ENCODE results near the gene MLLT3. TPM values are rescaled to one million over a fixed set of nuclear protein-coding genes. Genes with fewer than 3 reads are reported as not detected.
A peak's percentile ranks its signal among the peaks of the same experiment; 100 is the strongest.

Gene MLLT3
- total RNA-seq, 1 donor from 2014 or later, result 26.5 TPM

- H3K36me3 Mint-ChIP-seq (ENCODE audit: low read depth), result peaks cover 12% of the 10 kb centered on the region
- DNase-seq, result peak; percentile 69
- no peaks in the 10 kb centered on the region for H3K27me3 Mint-ChIP-seq
- peaks cover 7% of the 10 kb centered on the region for H3K9me3 Mint-ChIP-seq
- H3K4me3 Mint-ChIP-seq, result peak overlapping the region; percentile 57
- peak overlapping the region; percentile 82 for H3K27ac Mint-ChIP-seq
- intact Hi-C loops (cut with micrococcal nuclease), result loop anchor here (1.0 to 10.0 kb wide), 10 partner anchors 9 to 626 kb away; partner anchors contain the start of genes HACD4 and MLLT3
- H3K4me1 Mint-ChIP-seq, result peaks cover 67% of the 10 kb centered on the region
Measured at GRCh38 chr9:20552874-20553557, 69.3 kb downstream of the MLLT3 start.

GRCh38 chr9:20551835-20552234 is 70.5 kb downstream of the MLLT3 start:
- H3K27ac Mint-ChIP-seq, result peak overlapping the region; percentile 36
- peaks cover 12% of the 10 kb centered on the region for H3K36me3 Mint-ChIP-seq (ENCODE audit: low read depth)
- no peaks in the 10 kb centered on the region for H3K27me3 Mint-ChIP-seq
- intact Hi-C loops (cut with micrococcal nuclease), result loop anchor here (2.0 to 10.0 kb wide), 6 partner anchors 110 to 625 kb away; partner anchors contain the start of gene HACD4
- peaks cover 55% of the 10 kb centered on the region for H3K4me1 Mint-ChIP-seq
- peaks cover 7% of the 10 kb centered on the region for H3K9me3 Mint-ChIP-seq
- peak overlapping the region; percentile 56 for H3K4me3 Mint-ChIP-seq
- peak; percentile 75 for DNase-seq

GRCh38 chr9:20551236-20551635 is 71.1 kb downstream of the MLLT3 start:
- intact Hi-C loops (cut with micrococcal nuclease), result loop anchor here (5.0 to 10.0 kb wide), 4 partner anchors 109 to 624 kb away; no protein-coding TSS in a partner anchor
- peaks cover 55% of the 10 kb centered on the region for H3K4me1 Mint-ChIP-seq
- H3K9me3 Mint-ChIP-seq, result peaks cover 7% of the 10 kb centered on the region
- H3K27ac Mint-ChIP-seq, result no peak overlapping the region
- no peak for DNase-seq
- peaks cover 12% of the 10 kb centered on the region for H3K36me3 Mint-ChIP-seq (ENCODE audit: low read depth)
- peak overlapping the region; percentile 56 for H3K4me3 Mint-ChIP-seq
- no peaks in the 10 kb centered on the region for H3K27me3 Mint-ChIP-seq

- peaks cover 7% of the 10 kb centered on the region for H3K9me3 Mint-ChIP-seq
- peaks cover 54% of the 10 kb centered on the region for H3K4me1 Mint-ChIP-seq
- no peaks in the 10 kb centered on the region for H3K27me3 Mint-ChIP-seq
- DNase-seq, result no peak
- H3K36me3 Mint-ChIP-seq (ENCODE audit: low read depth), result peaks cover 13% of the 10 kb centered on the region
- intact Hi-C loops (cut with micrococcal nuclease), result loop anchor here (5.0 to 10.0 kb wide), 4 partner anchors 108 to 623 kb away; no protein-coding TSS in a partner anchor
- H3K4me3 Mint-ChIP-seq, result no peak overlapping the region
- H3K27ac Mint-ChIP-seq, result no peak overlapping the region
Measured at GRCh38 chr9:20550326-20550725, 72.0 kb downstream of the MLLT3 start.

GRCh38 chr9:20549053-20549452 is 73.2 kb downstream of the MLLT3 start:
- peaks cover 18% of the 10 kb centered on the region for H3K36me3 Mint-ChIP-seq (ENCODE audit: low read depth)
- H3K9me3 Mint-ChIP-seq, result peaks cover 7% of the 10 kb centered on the region
- intact Hi-C loops (cut with micrococcal nuclease), result no loop called here
- H3K27me3 Mint-ChIP-seq, result no peaks in the 10 kb centered on the region
- DNase-seq, result no peak
- H3K4me1 Mint-ChIP-seq, result peaks cover 53% of the 10 kb centered on the region
- no peak overlapping the region for H3K4me3 Mint-ChIP-seq
- no peak overlapping the region for H3K27ac Mint-ChIP-seq

- Mint-ChIP-seq H3K36me3 (ENCODE audit: low read depth) (peaks cover 45% of the 10 kb centered on the region), H3K27ac (peak overlapping the region; percentile 55)
- intact Hi-C loops (cut with micrococcal nuclease), result no loop called here
Measured at GRCh38 chr9:20545023-20545622, 77.2 kb downstream of the MLLT3 start.

GRCh38 chr9:20540169-20540863 is 82.0 kb downstream of the MLLT3 start:
- H3K27ac Mint-ChIP-seq, result no peak overlapping the region
- peaks cover 51% of the 10 kb centered on the region for H3K36me3 Mint-ChIP-seq (ENCODE audit: low read depth)
- no peak overlapping the region for H3K4me3 Mint-ChIP-seq
- H3K9me3 Mint-ChIP-seq, result peaks cover 21% of the 10 kb centered on the region
- intact Hi-C loops (cut with micrococcal nuclease), result no loop called here
- H3K27me3 Mint-ChIP-seq, result no peaks in the 10 kb centered on the region
- peaks cover 38% of the 10 kb centered on the region for H3K4me1 Mint-ChIP-seq
- DNase-seq, result no peak

More at GRCh38 chr9:20545023-20545622, 77.2 kb downstream of the MLLT3 start:
- no peak for DNase-seq
- Mint-ChIP-seq H3K4me3 (no peak overlapping the region), H3K27me3 (no peaks in the 10 kb centered on the region), H3K9me3 (peaks cover 19% of the 10 kb centered on the region), H3K4me1 (peaks cover 36% of the 10 kb centered on the region)

GRCh38 chr9:20538956-20539355 is 83.3 kb downstream of the MLLT3 start:
- no peaks in the 10 kb centered on the region for H3K27me3 Mint-ChIP-seq
- H3K9me3 Mint-ChIP-seq, result peaks cover 21% of the 10 kb centered on the region
- peaks cover 47% of the 10 kb centered on the region for H3K36me3 Mint-ChIP-seq (ENCODE audit: low read depth)
- no peak for DNase-seq
- peaks cover 29% of the 10 kb centered on the region for H3K4me1 Mint-ChIP-seq
- intact Hi-C loops (cut with micrococcal nuclease), result no loop called here
- H3K4me3 Mint-ChIP-seq, result no peak overlapping the region
- no peak overlapping the region for H3K27ac Mint-ChIP-seq

- Mint-ChIP-seq H3K27ac (no peak overlapping the region), H3K36me3 (ENCODE audit: low read depth) (peaks cover 46% of the 10 kb centered on the region), H3K27me3 (no peaks in the 10 kb centered on the region), H3K4me1 (peaks cover 22% of the 10 kb centered on the region), H3K9me3 (peaks cover 21% of the 10 kb centered on the region), H3K4me3 (no peak overlapping the region)
- intact Hi-C loops (cut with micrococcal nuclease), result no loop called here
- no peak for DNase-seq
Measured at GRCh38 chr9:20538092-20538491, 84.2 kb downstream of the MLLT3 start.

- DNase-seq, result no peak
- Mint-ChIP-seq H3K27me3 (no peaks in the 10 kb centered on the region), H3K36me3 (ENCODE audit: low read depth) (peaks cover 41% of the 10 kb centered on the region), H3K4me1 (peaks cover 16% of the 10 kb centered on the region), H3K9me3 (peaks cover 21% of the 10 kb centered on the region), H3K27ac (no peak overlapping the region), H3K4me3 (no peak overlapping the region)
- intact Hi-C loops (cut with micrococcal nuclease), result no loop called here
Measured at GRCh38 chr9:20537294-20537693, 85.0 kb downstream of the MLLT3 start.

- Mint-ChIP-seq H3K36me3 (ENCODE audit: low read depth) (peaks cover 18% of the 10 kb centered on the region), H3K27ac (no peak overlapping the region), H3K9me3 (no peaks in the 10 kb centered on the region), H3K4me1 (peaks cover 47% of the 10 kb centered on the region), H3K27me3 (no peaks in the 10 kb centered on the region), H3K4me3 (no peak overlapping the region)
- intact Hi-C loops (cut with micrococcal nuclease), result no loop called here
- no peak for DNase-seq
Measured at GRCh38 chr9:20532584-20532983, 89.7 kb downstream of the MLLT3 start.

- no peaks in the 10 kb centered on the region for H3K27me3 Mint-ChIP-seq
- peak overlapping the region; percentile 54 for H3K4me3 Mint-ChIP-seq
- intact Hi-C loops (cut with micrococcal nuclease), result loop anchor here (2.0 kb wide), 1 partner anchor 29 kb away; no protein-coding TSS in a partner anchor
- peak overlapping the region; percentile 64 for H3K27ac Mint-ChIP-seq
- H3K4me1 Mint-ChIP-seq, result peaks cover 55% of the 10 kb centered on the region
- no peaks in the 10 kb centered on the region for H3K9me3 Mint-ChIP-seq
- no peak for DNase-seq
- H3K36me3 Mint-ChIP-seq (ENCODE audit: low read depth), result peaks cover 19% of the 10 kb centered on the region
Measured at GRCh38 chr9:20529837-20530236, 92.5 kb downstream of the MLLT3 start.

- Mint-ChIP-seq H3K9me3 (no peaks in the 10 kb centered on the region), H3K4me1 (peaks cover 65% of the 10 kb centered on the region), H3K4me3 (peak overlapping the region; percentile 45), H3K27me3 (no peaks in the 10 kb centered on the region), H3K27ac (peak overlapping the region; percentile 47), H3K36me3 (ENCODE audit: low read depth) (peaks cover 14% of the 10 kb centered on the region)
- DNase-seq, result peak; percentile 68
- intact Hi-C loops (cut with micrococcal nuclease), result no loop called here
Measured at GRCh38 chr9:20528253-20528652, 94.0 kb downstream of the MLLT3 start.

Data from activated CD4-positive, alpha-beta T cell treated with anti-CD3 and anti-CD28 coated beads, Interleukin-2, amount 10 ng/mL, durations not matched to agents 24 days and 14 days (primary cell).